CD4-positive, alpha-beta T cell treated with Interleukin-6 for 4 hours (primary cell): ENCODE measurements around the gene ACP4.
"Not testable (repeated sequence)": the region's sequence is repeated elsewhere in the genome, so short reads cannot be mapped to it uniquely, and the experiment has no call there.

Experiments
- DNase-seq: peaks from one replicate; pipeline ENCODE4 v3.0.0-alpha.2; 2020; ENCODE audit warnings: mixed read lengths

ACP4 gene, protein sequence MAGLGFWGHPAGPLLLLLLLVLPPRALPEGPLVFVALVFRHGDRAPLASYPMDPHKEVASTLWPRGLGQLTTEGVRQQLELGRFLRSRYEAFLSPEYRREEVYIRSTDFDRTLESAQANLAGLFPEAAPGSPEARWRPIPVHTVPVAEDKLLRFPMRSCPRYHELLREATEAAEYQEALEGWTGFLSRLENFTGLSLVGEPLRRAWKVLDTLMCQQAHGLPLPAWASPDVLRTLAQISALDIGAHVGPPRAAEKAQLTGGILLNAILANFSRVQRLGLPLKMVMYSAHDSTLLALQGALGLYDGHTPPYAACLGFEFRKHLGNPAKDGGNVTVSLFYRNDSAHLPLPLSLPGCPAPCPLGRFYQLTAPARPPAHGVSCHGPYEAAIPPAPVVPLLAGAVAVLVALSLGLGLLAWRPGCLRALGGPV

DNA sequence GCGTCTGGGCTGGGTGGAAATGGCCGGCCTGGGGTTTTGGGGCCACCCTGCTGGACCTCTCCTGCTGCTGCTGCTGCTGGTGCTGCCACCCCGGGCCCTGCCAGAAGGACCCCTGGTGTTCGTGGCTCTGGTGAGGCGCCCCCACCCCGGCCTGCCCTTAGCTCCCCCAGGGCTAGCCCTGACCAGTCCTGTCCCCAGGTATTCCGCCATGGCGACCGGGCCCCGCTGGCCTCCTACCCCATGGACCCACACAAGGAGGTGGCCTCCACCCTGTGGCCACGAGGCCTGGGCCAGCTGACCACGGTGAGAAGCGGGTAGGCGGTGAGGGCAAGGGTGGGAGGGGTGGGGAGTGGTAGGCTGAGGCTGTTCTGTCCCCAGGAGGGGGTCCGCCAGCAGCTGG, at the start of gene ACP4:
Gene ACP4 (plus strand): TSS at position 20 of the 400 bp plus-strand sequence. CDS start 0 bp downstream, at position 20.
- no peak for DNase-seq

DNA sequence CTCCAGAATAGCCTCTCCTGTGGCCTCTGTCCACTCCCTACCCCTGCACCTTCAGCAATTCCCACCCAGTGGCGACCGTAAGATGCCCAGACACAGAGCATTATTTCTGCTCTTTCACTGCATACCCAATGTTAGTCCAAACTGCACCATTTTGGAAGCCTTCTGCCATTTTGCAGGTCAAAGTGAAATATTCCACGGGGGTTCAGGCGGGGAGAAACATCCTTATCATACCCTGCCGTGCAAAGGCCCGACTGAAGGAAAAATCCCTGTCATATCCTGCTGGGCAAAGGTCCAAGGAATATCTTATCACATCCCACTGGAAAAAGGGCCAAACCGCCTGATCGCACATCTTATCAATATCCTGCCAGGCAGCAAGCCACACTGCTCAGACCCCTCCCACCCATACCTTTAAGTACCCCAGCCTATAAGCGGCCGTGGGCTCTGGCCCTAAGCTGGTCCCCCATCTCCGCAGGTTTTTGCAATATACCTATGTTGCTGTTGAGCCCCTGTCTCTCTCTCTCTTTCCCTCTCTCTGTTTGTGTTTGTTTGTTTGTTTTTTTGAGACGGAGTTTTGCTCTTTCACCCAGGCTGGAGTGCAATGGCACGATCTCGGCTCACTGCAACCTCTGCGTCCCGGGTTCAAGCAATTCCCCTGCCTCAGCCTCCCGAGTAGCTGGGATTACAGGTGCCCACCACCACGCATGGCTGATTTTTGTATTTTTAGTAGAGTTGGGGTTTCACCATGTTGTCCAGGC, 48.9 kb upstream of the ACP4 start:
- no peak for DNase-seq

DNA sequence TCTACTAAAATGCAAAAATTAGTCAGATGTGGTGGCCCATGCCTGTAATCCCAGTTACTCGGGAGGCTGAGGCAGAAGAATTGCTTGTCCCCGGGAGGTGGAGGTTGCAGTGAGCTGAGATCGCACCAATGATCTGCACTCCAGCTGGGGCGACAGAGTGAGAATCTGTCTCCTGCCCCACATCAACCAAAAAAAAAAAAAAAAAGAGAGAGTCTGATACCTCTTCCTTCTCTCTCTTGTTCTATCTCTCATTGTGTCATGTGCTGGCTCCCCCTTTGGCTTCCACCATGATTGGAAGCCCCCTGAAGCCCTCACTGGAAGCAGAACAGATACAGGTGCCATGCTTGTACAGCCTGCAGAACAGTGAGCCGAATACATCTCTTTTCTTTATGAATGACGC, 46.7 kb upstream of the ACP4 start:
- no peak for DNase-seq

DNA sequence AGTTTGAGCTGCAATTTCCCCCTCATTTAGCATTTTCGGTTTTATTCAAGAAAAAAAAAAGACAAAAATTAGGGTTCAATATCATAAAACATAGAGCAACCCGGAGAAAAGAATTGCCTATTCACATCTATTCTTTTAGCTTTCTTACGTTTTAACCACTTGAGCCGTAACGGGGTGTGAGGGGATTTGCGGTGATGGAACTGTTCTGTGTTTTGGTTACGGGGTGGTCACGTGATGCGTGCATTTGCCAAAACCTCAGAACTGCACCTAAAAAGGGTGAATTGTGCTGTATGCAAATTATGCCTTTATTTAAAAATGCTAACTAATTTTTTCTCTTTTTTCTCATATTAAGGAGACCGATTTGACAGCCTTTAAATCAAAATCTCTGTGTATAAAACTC, 45.0 kb upstream of the ACP4 start:
- no peak for DNase-seq

DNA sequence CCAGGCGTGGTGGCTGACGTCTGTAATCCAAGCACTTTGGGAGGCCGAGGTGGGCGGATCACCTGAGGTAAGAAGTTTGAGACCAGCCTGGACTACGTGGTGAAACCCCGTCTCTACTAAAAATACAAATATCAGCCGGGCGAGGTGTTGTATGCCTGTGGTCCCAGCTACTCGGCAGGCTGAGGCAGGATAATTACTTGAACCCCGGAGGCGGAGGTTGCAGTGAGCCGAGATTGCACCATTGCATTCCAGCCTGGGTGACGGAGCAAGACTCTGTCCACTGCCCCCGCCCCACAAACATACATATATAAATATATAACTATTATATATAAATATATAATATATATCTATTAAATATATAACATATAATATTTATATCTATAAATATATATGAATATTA, 43.1 kb upstream of the ACP4 start:
- DNase-seq: not testable (repeated sequence)

DNA sequence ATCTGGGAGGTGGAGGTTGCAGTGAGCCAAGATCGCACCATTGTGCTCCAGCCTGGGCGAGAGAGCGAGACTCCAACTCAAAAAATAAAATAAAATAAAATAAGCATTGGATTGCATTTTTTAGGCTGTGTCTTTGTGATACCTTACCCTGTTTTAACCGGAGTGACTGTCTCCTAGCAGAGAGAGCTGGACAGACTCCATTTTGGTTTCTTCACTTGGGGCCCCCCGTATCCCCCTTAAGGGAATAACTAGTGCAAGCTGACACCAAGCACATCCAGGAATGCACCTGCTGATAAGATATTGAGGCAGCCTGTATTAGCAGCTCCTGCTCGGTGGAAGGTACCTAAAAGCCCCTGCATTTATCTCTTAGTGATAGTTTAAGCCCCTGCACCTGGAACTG, 40.7 kb upstream of the ACP4 start:
- DNase-seq: no peak

DNA sequence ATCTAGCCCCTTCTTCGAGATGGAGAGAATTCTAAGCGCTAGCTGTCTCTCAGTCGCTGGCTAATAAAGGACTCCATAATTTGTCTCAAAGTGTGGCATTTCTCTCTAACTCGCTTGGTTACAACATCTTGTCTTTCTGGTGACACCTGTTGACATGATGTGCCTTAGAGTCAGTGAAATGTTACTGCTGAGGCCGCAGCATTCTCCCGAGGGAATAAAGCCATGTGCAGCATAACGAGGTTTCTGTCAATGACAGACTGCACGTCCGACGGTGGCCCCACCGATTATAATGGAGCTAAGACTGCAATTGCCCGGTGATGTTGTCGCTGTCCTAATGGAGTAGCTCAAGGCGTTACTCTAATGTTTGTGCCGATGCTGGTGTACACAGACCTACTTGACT, 40.2 kb upstream of the ACP4 start:
- no peak for DNase-seq

DNA sequence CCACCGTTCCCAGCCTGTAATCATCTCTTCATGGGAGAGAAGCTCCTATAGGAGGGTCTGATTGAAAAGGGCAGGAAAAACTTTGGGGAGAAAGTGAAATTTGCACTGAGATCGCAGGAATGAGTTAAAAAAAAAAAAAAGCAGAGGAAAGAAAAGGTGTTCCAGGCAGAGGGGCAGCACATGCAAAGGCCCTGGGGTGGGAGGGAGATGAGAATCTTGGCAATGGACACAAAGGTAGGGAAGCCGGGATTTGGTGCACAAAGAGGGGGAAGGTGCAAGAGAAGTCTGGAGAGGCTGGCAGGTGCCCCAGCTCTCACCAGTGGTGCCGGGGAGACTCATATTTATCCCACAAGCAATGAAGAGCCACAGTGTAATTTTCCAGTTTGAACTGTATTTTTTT, 36.3 kb upstream of the ACP4 start:
- DNase-seq: no peak

DNA sequence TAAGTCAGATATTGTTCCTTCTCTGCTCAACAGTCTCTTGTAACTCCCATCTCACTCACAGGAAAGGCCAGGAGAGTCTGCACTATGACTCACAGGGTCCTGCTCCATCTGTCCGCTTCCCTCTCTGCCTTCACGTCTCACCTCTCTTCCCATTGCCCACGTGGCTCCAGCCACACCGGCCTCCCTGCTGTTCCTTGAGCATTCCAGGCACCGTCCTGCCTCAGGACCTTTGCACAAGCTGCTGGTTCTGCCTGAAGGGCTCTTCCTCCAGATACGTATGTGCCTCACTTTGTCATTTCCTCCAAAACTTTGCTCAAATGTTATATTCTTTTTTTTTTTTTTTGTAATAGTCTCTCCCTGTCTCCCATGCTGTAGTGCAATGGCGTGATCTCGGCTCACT, 34.0 kb upstream of the ACP4 start:
- not testable (repeated sequence) for DNase-seq

DNA sequence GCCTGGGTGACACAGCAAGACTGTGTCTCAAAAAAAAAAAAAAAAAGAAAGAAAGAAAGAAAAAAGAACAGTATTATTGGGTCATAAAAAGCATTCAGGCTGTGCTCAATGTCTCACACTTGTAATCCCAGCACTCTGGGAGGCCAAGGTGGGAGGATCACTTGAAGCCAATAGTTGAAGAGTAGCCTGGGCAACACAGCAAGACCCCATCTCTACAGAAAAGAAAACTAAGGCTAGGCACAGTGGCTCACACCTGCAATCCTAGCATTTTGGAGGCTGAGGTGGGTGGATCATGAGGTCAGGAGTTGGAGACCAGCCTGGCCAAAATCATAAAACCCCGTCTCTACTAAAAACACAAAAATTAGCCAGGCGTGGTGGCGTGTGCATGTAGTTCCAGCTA, 32.6 kb upstream of the ACP4 start:
- DNase-seq: not testable (repeated sequence)

DNA sequence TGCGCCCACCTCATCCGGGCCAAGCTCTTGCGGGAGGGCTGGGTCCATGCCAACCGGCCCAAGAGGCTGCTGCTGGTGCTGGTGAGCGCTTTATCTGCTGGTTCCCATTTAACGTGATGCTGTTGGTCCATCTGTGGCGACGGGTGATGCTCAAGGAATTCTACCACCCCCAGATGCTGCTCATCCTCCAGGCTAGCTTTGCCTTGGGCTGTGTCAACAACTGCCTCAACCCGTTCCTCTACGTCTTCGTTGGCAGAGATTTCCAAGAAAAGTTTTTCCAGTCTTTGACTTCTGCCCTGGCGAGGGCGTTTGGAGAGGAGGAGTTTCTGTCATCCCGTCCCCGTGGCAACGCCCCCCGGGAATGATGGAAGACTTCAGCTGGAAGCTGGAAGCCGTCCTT, 31.1 kb upstream of the ACP4 start:
- not testable (repeated sequence) for DNase-seq

DNA sequence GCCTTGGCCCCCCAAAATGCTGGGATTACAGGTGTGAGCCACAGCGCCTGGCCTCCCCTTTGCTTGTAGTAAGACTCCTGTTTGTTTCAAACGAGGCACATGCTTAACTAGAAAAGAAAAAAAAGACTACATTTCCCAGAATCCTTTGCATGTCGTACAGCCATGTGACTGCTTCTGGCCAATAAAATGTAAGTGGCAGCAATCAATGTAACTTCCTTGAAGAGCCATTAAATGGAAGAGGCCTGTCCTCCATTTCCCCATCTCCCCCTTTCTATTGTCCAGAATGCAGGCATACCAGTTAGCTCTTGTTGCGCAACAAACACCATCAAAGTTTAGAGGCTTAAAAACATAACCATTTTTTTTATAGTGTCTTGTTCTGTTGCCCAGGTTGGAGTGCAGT, 30.3 kb upstream of the ACP4 start:
- no peak for DNase-seq

DNA sequence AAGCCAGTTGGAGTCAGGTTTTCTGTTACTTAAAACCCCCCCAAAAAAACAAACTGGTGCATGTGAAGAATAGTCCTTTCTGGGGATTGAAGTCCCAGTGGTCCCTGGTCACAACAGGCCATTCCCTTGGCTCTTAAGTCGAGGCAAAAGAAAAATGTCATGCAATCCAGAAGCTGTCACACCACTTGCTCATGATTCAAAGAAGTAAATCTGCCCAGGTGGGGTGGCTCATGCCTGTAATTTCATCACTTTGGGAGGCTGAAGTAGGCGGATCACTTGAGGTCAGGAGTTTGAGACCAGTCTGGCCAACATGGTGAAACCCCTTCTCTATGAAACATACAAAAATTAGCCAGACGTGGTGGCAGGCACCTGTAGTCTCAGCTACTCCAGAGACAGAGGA, 28.7 kb upstream of the ACP4 start:
- not testable (repeated sequence) for DNase-seq

DNA sequence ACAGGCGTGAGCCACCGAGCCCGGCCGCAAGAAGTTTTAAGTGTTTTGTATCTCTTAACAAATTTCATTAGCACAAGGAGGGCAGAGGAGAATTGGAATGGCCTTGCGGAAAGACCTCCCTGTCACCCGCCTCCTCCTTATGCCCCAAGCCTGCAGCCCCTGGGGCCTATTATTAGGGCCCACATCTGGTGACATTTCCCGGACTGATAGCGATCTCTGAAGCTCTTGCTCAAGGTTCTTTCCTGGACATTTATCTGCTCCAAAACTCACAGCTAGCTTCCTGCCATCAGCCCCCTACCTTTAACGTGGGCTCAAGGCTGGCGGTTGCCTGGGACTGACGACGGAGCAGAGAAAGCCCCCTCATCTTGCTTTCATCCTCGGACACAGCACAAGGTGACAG, 26.7 kb upstream of the ACP4 start:
- DNase-seq: not testable (repeated sequence)

DNA sequence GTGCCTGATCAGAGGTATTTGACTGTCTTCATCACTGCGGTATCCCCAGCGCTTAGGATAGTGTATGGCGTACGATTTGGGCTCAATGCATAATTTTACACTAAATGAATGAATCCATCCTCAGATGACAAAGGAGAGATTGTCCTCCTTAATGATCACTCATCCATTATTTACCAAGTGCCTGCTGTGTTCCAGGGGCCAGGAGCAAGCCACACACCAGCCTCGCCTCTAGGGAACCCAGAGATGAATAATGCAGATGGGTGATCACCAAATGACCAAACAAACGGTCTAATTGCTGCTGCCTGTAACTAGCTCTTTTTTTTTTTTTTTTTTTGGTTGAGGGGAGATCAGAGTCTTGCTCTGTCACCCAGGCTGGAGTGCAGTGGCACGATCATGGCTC, 25.8 kb upstream of the ACP4 start:
- DNase-seq: no peak

DNA sequence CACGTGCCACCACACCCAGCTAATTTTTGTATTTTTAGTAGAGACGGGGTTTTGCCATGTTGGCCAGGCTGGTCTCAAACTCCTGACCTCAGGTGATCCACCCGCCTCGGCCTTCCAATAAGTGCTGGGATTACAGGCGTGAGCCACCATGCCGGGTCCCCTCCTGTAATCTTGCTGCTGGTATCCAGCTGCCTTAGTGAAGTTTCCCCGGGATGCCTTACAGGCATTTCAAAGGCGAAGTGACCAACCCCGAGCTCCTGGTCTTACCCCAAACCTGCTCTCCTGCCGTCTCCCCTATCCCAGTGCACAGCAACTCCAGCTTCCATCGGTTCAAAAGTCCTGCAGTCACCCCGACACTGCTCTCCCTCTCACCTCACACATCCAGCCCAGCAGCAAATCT, 23.5 kb upstream of the ACP4 start:
- DNase-seq: not testable (repeated sequence)

DNA sequence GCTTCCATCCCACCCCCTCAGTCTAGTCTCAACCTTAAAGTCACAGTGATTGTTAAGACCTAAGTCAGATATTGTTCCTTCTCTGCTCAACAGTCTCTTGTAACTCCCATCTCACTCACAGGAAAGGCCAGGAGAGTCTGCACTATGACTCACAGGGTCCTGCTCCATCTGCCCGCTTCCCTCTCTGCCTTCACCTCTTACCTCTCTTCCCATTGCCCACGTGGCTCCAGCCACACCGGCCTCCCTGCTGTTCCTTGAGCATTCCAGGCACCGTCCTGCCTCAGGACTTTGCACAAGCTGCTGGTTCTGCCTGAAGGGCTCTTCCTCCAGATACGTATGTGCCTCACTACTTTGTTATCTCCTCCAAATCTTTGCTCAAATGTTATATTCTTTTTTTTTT, 23.0 kb upstream of the ACP4 start:
- DNase-seq: not testable (repeated sequence)

DNA sequence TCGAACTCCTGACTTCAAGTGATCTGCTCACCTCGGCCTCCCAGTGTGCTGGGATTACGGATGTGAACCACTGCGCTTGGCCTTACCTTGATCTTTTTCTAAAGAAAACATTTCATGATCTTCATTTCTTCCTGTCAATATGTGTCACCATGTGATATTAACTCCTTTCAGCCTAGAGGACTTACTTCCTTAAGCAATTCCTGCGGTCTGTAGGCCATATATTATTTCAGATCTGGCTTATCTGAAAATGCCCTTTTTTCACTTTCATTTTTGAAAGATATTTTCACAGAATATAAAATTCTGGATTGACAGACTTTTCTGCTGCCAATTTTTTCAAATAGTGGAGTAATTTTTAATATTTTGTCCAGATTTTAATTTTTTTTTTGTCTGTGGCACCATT, 21.9 kb upstream of the ACP4 start:
- DNase-seq: no peak

DNA sequence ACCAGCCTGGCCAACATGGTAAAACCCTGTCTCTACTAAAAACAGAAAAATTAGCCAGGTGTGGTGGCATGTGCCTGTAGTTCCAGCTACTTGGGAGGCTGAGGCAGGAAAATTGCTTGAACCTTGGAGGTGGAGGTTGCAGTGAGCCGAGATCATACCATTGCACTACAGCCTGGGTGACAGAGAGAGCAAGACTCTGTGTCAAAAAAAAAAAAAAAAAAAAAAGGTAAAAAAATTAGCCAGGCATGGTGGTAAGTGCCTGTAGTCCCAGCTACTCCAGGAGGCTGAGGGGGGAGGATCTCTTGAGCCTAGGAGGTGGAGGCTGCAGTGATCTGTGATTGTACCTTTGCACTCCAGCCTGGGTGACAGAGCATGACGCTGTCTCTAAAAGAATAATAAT, 20.1 kb upstream of the ACP4 start, which contains the start of gene GPR32:
Gene GPR32 (plus strand): TSS at position 301 of the 400 bp plus-strand sequence. CDS start 137 bp downstream, outside the sequence.
- not testable (repeated sequence) for DNase-seq

DNA sequence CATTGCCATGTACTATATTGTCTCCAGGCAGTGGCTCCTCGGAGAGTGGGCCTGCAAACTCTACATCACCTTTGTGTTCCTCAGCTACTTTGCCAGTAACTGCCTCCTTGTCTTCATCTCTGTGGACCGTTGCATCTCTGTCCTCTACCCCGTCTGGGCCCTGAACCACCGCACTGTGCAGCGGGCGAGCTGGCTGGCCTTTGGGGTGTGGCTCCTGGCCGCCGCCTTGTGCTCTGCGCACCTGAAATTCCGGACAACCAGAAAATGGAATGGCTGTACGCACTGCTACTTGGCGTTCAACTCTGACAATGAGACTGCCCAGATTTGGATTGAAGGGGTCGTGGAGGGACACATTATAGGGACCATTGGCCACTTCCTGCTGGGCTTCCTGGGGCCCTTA, 19.3 kb upstream of the ACP4 start:
- DNase-seq: no peak

DNA sequence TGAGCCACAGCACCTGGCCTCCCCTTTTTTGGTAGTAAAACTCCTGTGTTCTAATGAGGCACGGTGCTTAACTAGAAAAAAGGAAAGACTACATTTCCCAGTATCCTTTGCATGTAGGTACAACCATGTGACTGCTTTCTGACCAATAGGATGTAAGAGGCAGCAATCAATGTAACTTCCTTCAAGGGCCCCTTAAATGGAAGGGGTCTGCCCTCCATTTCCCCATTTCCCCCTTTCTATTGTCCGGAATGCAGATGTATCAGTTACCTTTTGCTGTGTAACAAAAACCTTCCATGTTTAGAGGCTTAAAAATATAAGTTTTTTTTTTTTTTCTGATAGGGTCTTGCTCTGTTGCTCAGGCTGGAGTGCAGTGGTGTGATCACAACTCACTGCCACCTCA, 17.7 kb upstream of the ACP4 start:
- no peak for DNase-seq

DNA sequence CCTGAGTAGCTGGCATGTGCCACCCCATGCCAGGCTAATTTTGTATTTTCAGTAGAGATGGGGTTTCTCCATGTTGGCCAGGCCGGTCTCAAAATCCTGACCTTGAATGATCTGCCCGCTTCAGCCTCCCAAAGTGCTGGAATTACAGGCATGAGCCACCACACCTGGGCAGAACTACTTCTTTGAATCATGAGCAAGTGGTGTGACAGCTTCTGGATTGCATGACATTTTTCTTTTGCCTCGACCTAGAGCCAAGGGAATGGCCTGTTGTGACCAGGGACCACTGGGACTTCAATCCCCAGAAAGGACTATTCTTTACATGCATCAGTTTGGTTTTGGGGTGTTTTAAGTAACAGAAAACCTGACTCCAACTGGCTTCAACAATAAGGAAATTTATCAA, 17.3 kb upstream of the ACP4 start:
- DNase-seq: not testable (repeated sequence)

DNA sequence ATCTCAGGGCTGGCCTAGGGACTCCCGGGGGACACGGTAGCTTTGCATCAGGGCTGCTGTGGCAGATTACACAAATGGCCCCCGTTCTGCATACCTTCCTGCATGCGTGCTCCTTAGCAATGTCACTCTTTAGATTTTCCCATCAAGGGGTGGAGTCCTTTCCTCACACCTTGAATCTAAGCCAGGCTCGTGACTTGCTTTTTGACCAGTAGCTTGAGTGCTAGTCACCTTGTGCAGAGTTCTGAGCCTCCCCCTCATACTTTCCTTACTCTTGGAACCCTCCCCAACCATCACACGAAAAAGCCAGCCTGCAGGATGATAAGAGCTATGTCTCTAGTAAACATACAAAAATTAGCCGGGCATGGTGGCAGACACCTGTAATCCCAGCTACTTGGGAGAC, 16.8 kb upstream of the ACP4 start:
- DNase-seq: not testable (repeated sequence)

DNA sequence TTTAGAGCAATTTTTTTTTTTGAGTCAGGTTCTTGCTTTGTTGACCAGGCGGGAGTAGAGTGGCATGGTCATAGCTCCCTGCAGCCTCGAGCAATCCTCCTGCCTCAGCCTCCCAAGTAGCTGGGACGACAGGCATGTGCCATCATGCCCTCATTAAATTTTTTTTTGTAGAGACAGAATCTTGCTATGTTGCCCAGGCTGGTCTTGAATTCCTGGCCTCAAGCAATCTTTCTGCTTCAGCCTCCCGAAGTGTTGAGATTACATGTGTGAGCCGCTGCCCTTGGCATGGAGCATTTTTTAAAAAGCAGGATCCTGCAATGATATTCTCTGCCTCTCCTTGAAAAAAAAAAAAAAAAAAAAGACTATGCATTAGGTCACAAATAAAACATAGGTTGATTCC, 14.1 kb upstream of the ACP4 start:
- no peak for DNase-seq
